Common myeloid progenitor, CD34-positive (primary cell): ENCODE measurements around the gene CSPG5.

Experiments used
- CTCF ChIA-PET: fragments of 350-600 bp; sonication (Branson Sonifier 250); formaldehyde crosslinking; loops from one replicate; lab custom pipeline; 2021; ENCODE audit warnings: antibody characterized with exemption; lab: Charles Lee
- POLR2A ChIA-PET: fragments of 350-600 bp; sonication (Branson Sonifier 250); formaldehyde crosslinking; loops from one replicate; lab custom pipeline; 2021; ENCODE audit warnings: antibody characterized with exemption; lab: Charles Lee
- DNase-seq, 3 donors: peaks; one replicate each; pipeline versions ENCODE4 v3.0.0 to v3.0.0-alpha.2; 2013
- H3K27ac ChIP-seq, 2 experiments: 1 replicate in 1 of 2; 2 replicates in 1 of 2; pipeline ENCODE4 v1.7.0; 2013; ENCODE audit warnings: inconsistent platforms in 2 of 2, low read length in 2 of 2, mild to moderate bottlenecking in 2 of 2, low read depth in 1 of 2, moderate library complexity in 1 of 2; ENCODE audit not compliant: severe bottlenecking in 2 of 2, insufficient read depth in 1 of 2, poor library complexity in 1 of 2
- H3K27me3 ChIP-seq, 5 experiments: replicated peaks in 2 of 5; 1 replicate in 3 of 5; 2 replicates in 2 of 5; pipeline versions ENCODE4 v1.6.1 to v1.7.0; 2013; ENCODE audit warnings: low read length in 4 of 5, mild to moderate bottlenecking in 2 of 5, moderate library complexity in 2 of 5, inconsistent platforms in 1 of 5; ENCODE audit not compliant: insufficient read depth in 5 of 5, control insufficient read depth in 4 of 5
- H3K36me3 ChIP-seq, 4 experiments: 1 replicate in 2 of 4; 2 replicates in 2 of 4; pipeline versions ENCODE4 v1.6.1 to v1.7.0; 2013; ENCODE audit warnings: low read length in 3 of 4, control low read depth in 1 of 4, mild to moderate bottlenecking in 1 of 4; ENCODE audit not compliant: control insufficient read depth in 4 of 4, insufficient read depth in 4 of 4
- H3K4me1 ChIP-seq, 4 experiments: 1 replicate in 3 of 4; 2 replicates in 1 of 4; pipeline versions ENCODE4 v1.6.1 to v1.7.1; 2013; ENCODE audit warnings: low read length in 3 of 4, mild to moderate bottlenecking in 3 of 4, control low read depth in 1 of 4, inconsistent platforms in 1 of 4, moderate library complexity in 1 of 4; ENCODE audit not compliant: control insufficient read depth in 4 of 4, insufficient read depth in 4 of 4; ENCODE audit errors: control extremely low read depth in 1 of 4
- H3K4me3 ChIP-seq, 7 experiments: 1 replicate in 4 of 7; 2 replicates in 3 of 7; pipeline versions ENCODE4 v1.5.1 to v1.7.0; 2013; ENCODE audit warnings: mild to moderate bottlenecking in 7 of 7, low read length in 6 of 7, moderate library complexity in 6 of 7, inconsistent platforms in 2 of 7, low read depth in 2 of 7, control low read depth in 1 of 7; ENCODE audit not compliant: insufficient read depth in 4 of 7, control insufficient read depth in 1 of 7; ENCODE audit errors: extremely low read depth in 1 of 7
- H3K9me3 ChIP-seq, 5 experiments: 1 replicate in 4 of 5; 2 replicates in 1 of 5; pipeline versions ENCODE4 v1.6.1 to v1.7.1; 2013; ENCODE audit warnings: low read length in 4 of 5, mild to moderate bottlenecking in 2 of 5, inconsistent platforms in 1 of 5, low read depth in 1 of 5, moderate library complexity in 1 of 5; ENCODE audit not compliant: control insufficient read depth in 4 of 5, insufficient read depth in 2 of 5; ENCODE audit errors: control extremely low read depth in 1 of 5
- WGBS: methylation state at CpG from one replicate; pipeline ENCODE4 v1.1.5; 2013; ENCODE audit not compliant: insufficient coverage; 5-methylcytosine and 5-hydroxymethylcytosine counted together

Gene CSPG5

DNA sequence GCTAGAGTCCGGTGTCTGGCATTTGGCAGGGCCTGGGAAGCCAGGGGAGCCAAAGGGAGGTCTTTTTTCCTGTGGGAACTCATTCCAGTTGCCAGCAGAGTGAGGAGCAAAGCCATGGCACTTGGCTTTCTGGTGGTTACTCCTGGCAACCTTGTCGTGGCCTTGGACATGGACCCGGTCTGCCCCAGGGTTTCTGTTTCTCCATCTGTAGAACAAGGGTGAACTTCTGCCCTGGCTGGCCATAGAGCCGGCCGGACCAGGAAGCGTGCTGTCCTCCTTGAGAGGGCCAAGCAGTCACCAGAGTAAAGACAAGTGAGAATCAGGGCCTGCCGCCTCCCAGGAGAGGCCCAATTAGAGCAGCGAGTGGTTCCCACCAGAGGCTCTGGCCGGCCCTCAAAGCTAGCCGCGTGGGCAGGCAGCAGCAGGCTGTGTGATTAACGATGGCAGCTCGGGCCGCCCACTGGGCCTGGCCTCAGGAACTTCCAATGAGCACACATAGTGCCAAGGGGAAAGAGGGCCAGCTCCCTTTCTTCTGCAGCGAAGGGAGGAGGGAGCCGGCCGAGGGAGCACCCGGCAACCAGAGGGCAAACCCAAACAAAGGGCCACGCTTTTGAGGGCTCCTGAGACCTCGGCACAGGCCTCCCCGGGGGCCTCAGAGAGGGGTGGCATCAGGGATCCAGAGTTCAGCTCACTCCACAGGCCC lies 36.0 kb downstream of the CSPG5 start:
- Histone ChIP-seq H3K4me1 (peaks cover 0 to 2% (median 0%) of the 10 kb centered on the region in 4 experiments), H3K27ac (no peak overlapping the region), H3K4me3 (no peak overlapping the region), H3K27me3 (no peaks in the 10 kb centered on the region), H3K9me3 (no peaks in the 10 kb centered on the region), H3K36me3 (no peaks in the 10 kb centered on the region)
- CTCF ChIA-PET, result interaction anchor here (0.6 to 2.1 kb wide), 3 partner anchors 9 to 79 kb away, joined by 3 to 7 read pairs (median 3); no protein-coding TSS in a partner anchor
- no peak for DNase-seq
- 94% methylated on average over 18 of the region's 21 CpGs for WGBS
- POLR2A ChIA-PET, result no interaction called here

DNA sequence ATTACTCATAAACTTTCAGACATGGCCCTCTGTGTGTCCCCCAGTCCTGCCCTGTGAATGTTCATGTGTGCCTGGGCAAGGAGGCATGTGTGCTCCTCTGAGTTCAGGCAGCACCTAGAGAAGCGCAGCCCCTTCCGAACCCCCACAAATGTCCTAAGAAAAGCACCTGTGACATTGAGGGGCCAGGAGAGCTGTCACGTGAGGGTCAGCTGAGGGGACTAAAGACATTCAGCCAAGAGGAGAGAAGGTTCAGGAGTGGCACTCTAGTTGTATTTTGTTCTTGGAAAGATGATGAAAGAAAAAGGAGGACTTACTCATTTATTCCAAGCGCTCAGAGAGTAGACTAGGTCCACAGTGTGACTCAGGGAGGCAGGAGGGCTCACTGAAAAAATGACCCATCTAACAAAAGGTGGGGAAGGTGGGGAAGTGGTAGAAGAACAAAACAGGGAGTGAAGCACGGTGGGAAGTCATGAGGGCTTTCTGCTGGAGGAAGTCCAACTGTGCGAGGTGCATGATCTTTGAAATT lies 37.0 kb downstream of the CSPG5 start:
- ChIA-PET POLR2A (no interaction called here), CTCF (interaction anchor here (2.1 kb wide), 1 partner anchor 8 kb away, joined by 7 read pairs; no protein-coding TSS in a partner anchor)
- Histone ChIP-seq H3K9me3 (no peaks in the 10 kb centered on the region), H3K4me3 (no peak overlapping the region), H3K36me3 (no peaks in the 10 kb centered on the region), H3K27me3 (no peaks in the 10 kb centered on the region), H3K27ac (no peak overlapping the region), H3K4me1 (peaks cover 0 to 2% (median 0%) of the 10 kb centered on the region in 4 experiments)
- DNase-seq, result no peak
- 53% methylated on average over 4 of the region's 6 CpGs for WGBS

GRCh38 chr3:47540281-47540680 lies 38.4 kb downstream of the CSPG5 start:
- ChIA-PET CTCF (interaction anchor here (1.1 to 1.4 kb wide), 2 partner anchors 16 to 19 kb away, joined by 4 to 5 read pairs; no protein-coding TSS in a partner anchor), POLR2A (no interaction called here)
- no peaks in the 10 kb centered on the region for H3K27me3 ChIP-seq
- no peaks in the 10 kb centered on the region for H3K9me3 ChIP-seq
- H3K4me3 ChIP-seq, result no peak overlapping the region
- peaks cover 0 to 2% (median 0%) of the 10 kb centered on the region in 4 experiments for H3K4me1 ChIP-seq
- WGBS, result 100% methylated on average over 1 of the region's 4 CpGs
- no peaks in the 10 kb centered on the region for H3K36me3 ChIP-seq
- H3K27ac ChIP-seq, result no peak overlapping the region
- no peak for DNase-seq

DNA sequence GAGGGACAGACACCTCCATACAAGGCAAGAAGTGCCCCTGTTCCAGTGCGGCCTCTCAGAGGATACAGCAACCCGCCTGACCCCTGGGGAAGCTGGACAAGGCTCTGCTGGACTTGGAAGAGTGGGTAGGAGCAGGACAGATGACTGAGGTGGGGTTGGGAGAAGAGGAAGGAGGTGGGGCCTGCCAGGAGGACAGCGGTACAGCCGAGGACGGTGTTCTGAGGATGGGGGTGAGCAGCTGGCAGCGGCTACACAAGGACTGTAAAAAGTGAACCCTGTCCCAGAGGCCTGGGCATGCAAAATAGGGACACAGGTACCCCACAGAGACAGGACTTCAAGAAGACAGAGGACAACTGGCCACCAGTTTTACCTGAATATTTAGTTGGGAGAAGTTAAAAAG lies 41.7 kb downstream of the CSPG5 start:
- H3K9me3 ChIP-seq, result no peaks in the 10 kb centered on the region
- no peaks in the 10 kb centered on the region for H3K36me3 ChIP-seq
- 100% methylated on average over 4 of the region's 6 CpGs for WGBS
- H3K27me3 ChIP-seq, result no peaks in the 10 kb centered on the region
- H3K27ac ChIP-seq, result no peak overlapping the region
- DNase-seq, result no peak
- CTCF ChIA-PET, result interaction anchor here (1.8 kb wide), 1 partner anchor 15 kb away, joined by 6 read pairs; no protein-coding TSS in a partner anchor
- no peaks in the 10 kb centered on the region for H3K4me1 ChIP-seq
- no peak overlapping the region for H3K4me3 ChIP-seq
- POLR2A ChIA-PET, result no interaction called here

GRCh38 chr3:47536221-47536891 lies 42.3 kb downstream of the CSPG5 start:
- Histone ChIP-seq H3K27ac (no peak overlapping the region), H3K9me3 (no peaks in the 10 kb centered on the region), H3K4me1 (no peaks in the 10 kb centered on the region), H3K36me3 (no peaks in the 10 kb centered on the region), H3K27me3 (no peaks in the 10 kb centered on the region), H3K4me3 (no peak overlapping the region)
- 98% methylated on average over 17 of the region's 19 CpGs for WGBS
- ChIA-PET CTCF (interaction anchor here (1.8 kb wide), 1 partner anchor 15 kb away, joined by 6 read pairs; no protein-coding TSS in a partner anchor), POLR2A (no interaction called here)
- DNase-seq, result no peak

DNA sequence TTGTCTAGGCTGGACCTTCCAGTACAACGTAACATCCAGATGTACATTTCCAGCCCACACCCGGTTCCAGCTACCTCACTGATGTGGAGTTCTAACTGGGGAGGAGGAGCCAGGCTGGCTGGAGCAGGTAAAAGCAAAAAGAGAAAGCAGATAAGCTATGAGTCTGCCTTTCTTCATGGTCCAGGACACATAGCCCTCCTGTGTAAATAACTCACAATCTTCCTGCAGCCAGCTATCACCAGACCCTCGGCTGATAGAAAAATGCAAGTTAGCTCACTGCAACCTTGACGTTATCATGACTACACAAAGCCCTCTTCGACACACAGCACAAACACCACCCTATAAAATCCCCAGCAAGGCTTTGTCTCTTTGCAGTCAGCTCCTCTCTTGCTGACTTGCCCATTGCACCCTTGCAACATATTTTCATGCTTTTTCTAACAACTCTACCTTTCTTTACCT lies 44.6 kb downstream of the CSPG5 start:
- 95% methylated on average over 4 of the region's 5 CpGs for WGBS
- Histone ChIP-seq H3K27ac (no peak overlapping the region), H3K4me3 (no peak overlapping the region), H3K27me3 (no peaks in the 10 kb centered on the region), H3K9me3 (no peaks in the 10 kb centered on the region), H3K36me3 (no peaks in the 10 kb centered on the region), H3K4me1 (no peaks in the 10 kb centered on the region)
- POLR2A ChIA-PET, result no interaction called here
- DNase-seq, result no peak
- CTCF ChIA-PET, result interaction anchor here (1.6 to 2.3 kb wide), 2 partner anchors 9 to 11 kb away, joined by 7 to 9 read pairs; no protein-coding TSS in a partner anchor
